GM06990 (cell line): ENCODE results near the gene TECPR2.

Source experiments
- DNase-seq: peaks from one replicate; pipeline ENCODE4 v3.0.0-alpha.2; 2011; ENCODE audit not compliant: insufficient read length; ENCODE audit errors: extremely low read depth
- H3K27me3 ChIP-seq: replicated peaks from 2 replicates; pipeline ENCODE4 v1.6.0; 2011; ENCODE audit warnings: low read length; ENCODE audit not compliant: control insufficient read depth, insufficient read depth
- H3K36me3 ChIP-seq: 2 replicates; pipeline ENCODE4 v1.5.1; 2011; ENCODE audit warnings: low read length; ENCODE audit not compliant: control insufficient read depth, insufficient read depth
- H3K4me3 ChIP-seq: replicated peaks from 2 replicates; pipeline ENCODE4 v1.5.1; 2011; ENCODE audit warnings: low read depth, mild to moderate bottlenecking, control low read depth, low read length
- CTCF ChIP-seq: IDR thresholded peaks from 2 replicates; pipeline ENCODE4 v1.5.1; 2011; ENCODE audit warnings: low read length, control low read depth, mild to moderate bottlenecking, inconsistent platforms; ENCODE audit not compliant: insufficient read depth, poor library complexity, severe bottlenecking

TECPR2 gene

GRCh38 chr14:102469261-102469660 lies 106.5 kb downstream of the TECPR2 start:
- no peak for TF ChIP-seq CTCF
- no peak overlapping the region for H3K4me3 ChIP-seq
- H3K36me3 ChIP-seq: peaks cover 3% of the 10 kb centered on the region; the same call in 1 of the 2 replicates
- DNase-seq: no peak
- H3K27me3 ChIP-seq: no peaks in the 10 kb centered on the region

- Histone ChIP-seq H3K36me3 (peaks cover 3% of the 10 kb centered on the region; the same call in 1 of the 2 replicates), H3K27me3 (no peaks in the 10 kb centered on the region), H3K4me3 (no peak overlapping the region)
- no peak for TF ChIP-seq CTCF
- DNase-seq: no peak
Measured at GRCh38 chr14:102471921-102472790, 109.4 kb downstream of the TECPR2 start.

GRCh38 chr14:102472791-102473150 lies 110.0 kb downstream of the TECPR2 start:
- H3K27me3 ChIP-seq: no peaks in the 10 kb centered on the region
- no peak for DNase-seq
- no peak overlapping the region for H3K4me3 ChIP-seq
- no peak for TF ChIP-seq CTCF
- H3K36me3 ChIP-seq: peaks cover 3% of the 10 kb centered on the region; the same call in 1 of the 2 replicates

- no peak for TF ChIP-seq CTCF
- Histone ChIP-seq H3K36me3 (peaks cover 3% of the 10 kb centered on the region; the same call in 1 of the 2 replicates), H3K27me3 (no peaks in the 10 kb centered on the region), H3K4me3 (no peak overlapping the region)
- DNase-seq: no peak
Measured at GRCh38 chr14:102473559-102473958, 110.8 kb downstream of the TECPR2 start.

- H3K36me3 ChIP-seq: peaks cover 3% of the 10 kb centered on the region; the same call in 1 of the 2 replicates
- DNase-seq: no peak
- TF ChIP-seq CTCF: no peak
Measured at GRCh38 chr14:102474934-102475333, 112.2 kb downstream of the TECPR2 start.

More at GRCh38 chr14:102474934-102475333, 112.2 kb downstream of the TECPR2 start:
- Histone ChIP-seq H3K4me3 (no peak overlapping the region), H3K27me3 (no peaks in the 10 kb centered on the region)
